ENCODE data around the gene ASIC4.

DNA sequence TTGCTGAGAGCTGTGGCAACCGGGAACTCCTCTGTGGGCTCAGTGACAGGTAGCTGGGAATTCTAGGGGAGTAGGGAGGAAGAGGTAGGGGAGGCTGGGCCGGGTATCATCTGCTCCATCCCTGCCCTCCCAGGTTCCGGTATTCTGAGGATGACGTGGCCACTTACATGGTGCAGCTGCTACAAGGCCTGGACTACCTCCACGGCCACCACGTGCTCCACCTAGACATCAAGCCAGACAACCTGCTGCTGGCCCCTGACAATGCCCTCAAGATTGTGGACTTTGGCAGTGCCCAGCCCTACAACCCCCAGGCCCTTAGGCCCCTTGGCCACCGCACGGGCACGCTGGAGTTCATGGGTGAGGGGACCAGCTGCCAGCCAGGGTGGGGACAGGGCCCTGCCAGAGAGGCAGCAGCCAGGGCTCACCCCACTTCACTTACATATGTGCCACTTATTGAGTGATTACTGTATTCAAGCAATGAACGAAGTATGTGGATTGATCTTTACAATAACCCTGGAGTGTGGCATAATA lies 23.6 kb upstream of the ASIC4 start:
- TF ChIP-seq, protein P1, sequence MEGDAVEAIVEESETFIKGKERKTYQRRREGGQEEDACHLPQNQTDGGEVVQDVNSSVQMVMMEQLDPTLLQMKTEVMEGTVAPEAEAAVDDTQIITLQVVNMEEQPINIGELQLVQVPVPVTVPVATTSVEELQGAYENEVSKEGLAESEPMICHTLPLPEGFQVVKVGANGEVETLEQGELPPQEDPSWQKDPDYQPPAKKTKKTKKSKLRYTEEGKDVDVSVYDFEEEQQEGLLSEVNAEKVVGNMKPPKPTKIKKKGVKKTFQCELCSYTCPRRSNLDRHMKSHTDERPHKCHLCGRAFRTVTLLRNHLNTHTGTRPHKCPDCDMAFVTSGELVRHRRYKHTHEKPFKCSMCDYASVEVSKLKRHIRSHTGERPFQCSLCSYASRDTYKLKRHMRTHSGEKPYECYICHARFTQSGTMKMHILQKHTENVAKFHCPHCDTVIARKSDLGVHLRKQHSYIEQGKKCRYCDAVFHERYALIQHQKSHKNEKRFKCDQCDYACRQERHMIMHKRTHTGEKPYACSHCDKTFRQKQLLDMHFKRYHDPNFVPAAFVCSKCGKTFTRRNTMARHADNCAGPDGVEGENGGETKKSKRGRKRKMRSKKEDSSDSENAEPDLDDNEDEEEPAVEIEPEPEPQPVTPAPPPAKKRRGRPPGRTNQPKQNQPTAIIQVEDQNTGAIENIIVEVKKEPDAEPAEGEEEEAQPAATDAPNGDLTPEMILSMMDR (conservative IDR thresholded peaks at IDR 0.05; ENCODE audit: low read depth in 2 of 2) = no peak
- TF ChIP-seq, protein P2, sequence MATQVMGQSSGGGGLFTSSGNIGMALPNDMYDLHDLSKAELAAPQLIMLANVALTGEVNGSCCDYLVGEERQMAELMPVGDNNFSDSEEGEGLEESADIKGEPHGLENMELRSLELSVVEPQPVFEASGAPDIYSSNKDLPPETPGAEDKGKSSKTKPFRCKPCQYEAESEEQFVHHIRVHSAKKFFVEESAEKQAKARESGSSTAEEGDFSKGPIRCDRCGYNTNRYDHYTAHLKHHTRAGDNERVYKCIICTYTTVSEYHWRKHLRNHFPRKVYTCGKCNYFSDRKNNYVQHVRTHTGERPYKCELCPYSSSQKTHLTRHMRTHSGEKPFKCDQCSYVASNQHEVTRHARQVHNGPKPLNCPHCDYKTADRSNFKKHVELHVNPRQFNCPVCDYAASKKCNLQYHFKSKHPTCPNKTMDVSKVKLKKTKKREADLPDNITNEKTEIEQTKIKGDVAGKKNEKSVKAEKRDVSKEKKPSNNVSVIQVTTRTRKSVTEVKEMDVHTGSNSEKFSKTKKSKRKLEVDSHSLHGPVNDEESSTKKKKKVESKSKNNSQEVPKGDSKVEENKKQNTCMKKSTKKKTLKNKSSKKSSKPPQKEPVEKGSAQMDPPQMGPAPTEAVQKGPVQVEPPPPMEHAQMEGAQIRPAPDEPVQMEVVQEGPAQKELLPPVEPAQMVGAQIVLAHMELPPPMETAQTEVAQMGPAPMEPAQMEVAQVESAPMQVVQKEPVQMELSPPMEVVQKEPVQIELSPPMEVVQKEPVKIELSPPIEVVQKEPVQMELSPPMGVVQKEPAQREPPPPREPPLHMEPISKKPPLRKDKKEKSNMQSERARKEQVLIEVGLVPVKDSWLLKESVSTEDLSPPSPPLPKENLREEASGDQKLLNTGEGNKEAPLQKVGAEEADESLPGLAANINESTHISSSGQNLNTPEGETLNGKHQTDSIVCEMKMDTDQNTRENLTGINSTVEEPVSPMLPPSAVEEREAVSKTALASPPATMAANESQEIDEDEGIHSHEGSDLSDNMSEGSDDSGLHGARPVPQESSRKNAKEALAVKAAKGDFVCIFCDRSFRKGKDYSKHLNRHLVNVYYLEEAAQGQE (IDR thresholded peaks at IDR 0.05; ENCODE audit: unreplicated experiment) = no peak
